GM19463 (cell line): ENCODE results near the gene SS18.

Experiments used
- ATAC-seq: cut with Tn5 transposase; IDR thresholded peaks from one replicate; pipeline ENCODE4 v1.9.1; 2021; ENCODE audit warnings: mild to moderate bottlenecking, moderate library complexity; ENCODE audit not compliant: unreplicated experiment

SS18 gene

GRCh38 chr18:26073758-26074157 lies 16.7 kb downstream of the SS18 start:
- ATAC-seq: no peak

GRCh38 chr18:26071725-26072124 lies 18.7 kb downstream of the SS18 start:
- no peak for ATAC-seq

- ATAC-seq: no peak
Observed at GRCh38 chr18:26071020-26071419, 19.4 kb downstream of the SS18 start.

- no peak for ATAC-seq
Observed at GRCh38 chr18:26059357-26059756, 31.1 kb downstream of the SS18 start.

DNA sequence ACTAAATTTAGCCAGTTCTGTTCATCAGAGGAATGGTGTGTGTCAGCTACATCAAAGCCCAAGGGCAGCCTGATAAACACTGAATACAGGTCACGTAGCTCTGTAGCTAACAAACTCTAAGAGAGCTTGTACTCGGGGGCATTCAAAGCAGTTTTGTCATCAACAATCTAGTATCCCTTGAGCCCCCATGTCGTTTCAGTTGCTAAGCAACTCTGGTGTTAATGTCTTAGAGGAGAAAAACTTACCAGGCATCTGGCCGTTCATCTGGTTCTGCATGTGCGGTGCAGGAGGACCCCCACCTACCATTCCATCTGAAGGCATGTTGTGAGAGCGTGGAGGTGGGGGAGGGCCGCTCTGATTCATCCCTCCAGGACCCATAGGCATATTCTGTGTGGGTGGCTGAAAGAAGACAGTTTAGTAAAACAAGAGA lies 33.1 kb downstream of the SS18 start:
- no peak for ATAC-seq

DNA sequence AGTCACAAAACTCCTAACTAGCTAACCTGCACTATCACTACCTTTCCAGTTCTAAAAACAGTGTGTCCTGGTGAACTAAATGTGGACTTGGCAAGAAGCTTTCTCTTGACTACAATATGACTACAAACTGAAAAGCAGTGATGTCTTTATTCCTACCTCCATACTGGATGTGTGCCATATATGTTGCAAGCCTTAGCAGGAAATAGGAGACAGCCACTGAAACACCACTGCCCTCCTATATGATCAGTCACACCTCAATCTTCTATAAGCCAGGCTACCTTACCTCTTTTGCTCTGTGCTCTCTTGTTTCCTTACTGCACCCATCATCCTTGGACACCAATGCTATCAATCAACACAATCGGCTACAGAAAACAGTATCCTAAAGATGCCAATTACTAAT lies 34.1 kb downstream of the SS18 start:
- no peak for ATAC-seq

DNA sequence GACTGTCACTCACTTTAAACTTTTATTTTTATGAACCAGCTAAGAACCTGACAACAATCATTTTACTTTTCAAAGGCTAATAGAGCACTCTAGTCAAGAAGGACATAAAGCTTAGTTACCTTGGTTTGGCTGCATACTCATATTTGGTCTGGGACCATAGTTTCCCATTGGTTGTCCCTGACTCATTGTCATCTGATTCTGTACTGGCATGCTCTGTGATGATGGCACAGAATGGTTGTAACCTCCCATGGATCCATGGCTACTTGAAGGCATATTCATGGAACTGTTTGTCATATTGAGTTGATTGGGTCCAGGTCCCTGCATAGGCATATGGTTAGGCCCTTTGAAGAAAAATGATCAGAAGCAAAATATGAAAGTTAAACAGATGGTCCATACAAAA lies 37.9 kb downstream of the SS18 start:
- no peak for ATAC-seq

GRCh38 chr18:26051843-26052242 lies 38.6 kb downstream of the SS18 start:
- no peak for ATAC-seq

DNA sequence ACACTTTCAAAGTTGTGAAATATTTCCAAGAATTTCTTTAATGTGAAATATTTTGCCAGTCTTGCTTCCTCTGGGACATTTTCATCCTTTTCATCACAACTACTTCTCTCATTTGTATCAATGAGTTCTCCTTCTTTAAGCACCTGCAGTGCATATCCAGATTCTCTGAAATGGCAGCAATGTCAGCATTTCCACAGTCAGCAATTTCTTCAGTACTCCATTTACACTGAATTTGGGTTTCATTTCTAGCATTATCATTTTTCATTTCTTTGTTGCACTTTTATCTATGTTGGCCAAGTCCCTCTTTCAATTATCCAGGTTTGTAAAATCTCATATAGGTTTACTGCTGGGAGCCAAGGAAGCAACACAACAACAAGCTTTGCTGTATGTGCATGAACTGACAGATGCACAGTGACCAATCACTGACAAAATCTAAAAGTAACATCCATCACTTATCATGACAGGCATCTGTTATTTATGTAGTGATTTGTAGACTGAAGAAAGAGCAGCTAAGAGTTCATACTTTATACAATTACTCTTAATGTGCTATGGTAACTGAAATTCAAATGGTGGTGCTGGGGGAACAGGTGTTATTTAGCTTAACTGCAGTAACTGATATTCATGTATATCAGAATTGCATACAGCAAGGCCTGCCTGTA lies 43.9 kb downstream of the SS18 start:
- ATAC-seq: no peak

- no peak for ATAC-seq
Observed at GRCh38 chr18:26044807-26045206, 45.6 kb downstream of the SS18 start.

GRCh38 chr18:26040051-26040656 lies 50.3 kb downstream of the SS18 start:
- no peak for ATAC-seq

DNA sequence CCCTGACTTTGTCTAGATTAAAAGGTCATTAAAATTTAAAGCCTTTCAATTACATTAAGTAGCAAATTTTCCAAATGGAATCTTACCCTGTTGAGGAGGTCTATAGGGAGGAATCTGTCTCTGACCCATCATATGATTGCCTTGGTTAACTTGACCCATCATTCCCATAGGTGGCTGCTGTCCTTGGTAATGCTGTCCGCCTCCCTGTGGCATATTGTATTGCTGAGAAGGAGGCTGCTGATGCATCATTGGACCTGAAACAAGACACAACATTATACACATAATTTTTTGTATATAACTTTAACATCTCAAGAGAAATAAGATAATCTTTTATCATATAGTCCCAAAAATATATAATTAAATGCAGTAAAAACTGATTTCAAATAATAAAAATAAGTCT lies 51.2 kb downstream of the SS18 start:
- no peak for ATAC-seq

DNA sequence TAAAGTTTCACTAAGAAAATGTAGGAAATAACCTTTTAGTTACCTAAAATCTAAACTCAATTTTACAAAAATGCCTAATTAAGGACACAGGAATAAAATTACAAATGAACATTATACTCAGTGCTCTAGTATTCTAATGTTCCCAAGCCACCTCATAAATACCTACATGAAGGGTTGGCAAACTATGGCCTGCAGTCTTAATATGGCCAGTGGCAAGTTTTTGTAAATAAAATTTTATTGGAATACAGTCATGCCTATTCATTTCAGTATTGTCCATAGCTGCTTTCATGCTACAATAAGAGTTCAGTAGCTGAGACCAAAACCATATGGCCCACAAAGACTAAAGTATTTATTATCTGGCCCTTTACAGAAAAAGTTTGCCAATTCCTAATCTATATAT lies 53.8 kb downstream of the SS18 start:
- no peak for ATAC-seq

GRCh38 chr18:26034850-26035497 lies 55.4 kb downstream of the SS18 start:
- no peak for ATAC-seq

GRCh38 chr18:26022585-26022984 lies 67.8 kb downstream of the SS18 start:
- no peak for ATAC-seq

DNA sequence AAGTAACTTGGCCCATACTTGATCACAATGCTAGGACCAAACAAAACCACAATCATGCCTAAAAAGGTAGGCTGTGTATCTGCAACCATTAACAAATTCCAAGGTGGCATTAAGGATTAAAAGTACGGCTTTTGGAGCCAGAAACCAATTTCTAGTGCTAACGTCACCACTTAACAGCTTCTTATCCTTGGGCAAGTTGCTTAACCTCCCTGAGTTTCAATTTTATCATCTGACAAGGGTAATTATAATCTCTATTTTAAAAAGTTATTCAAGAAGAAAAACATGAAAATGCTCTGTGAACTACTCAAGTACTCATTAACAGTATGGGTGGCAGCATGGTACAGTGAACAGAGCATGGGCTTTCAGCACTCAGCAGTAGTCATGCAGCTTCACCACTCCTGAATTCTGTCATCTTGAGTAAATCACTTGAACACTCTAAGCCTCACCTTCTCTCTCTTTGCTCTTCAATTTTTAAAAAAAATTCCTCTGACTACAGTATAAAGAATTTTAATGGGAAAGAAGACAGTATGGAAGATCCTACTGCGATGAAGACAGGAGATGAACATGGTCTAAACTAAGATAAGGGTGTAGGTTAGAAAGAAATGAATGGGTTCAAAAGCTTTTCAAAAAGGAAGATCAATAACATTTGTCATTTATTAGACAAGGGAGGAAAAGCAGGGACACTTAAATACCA lies 69.2 kb downstream of the SS18 start:
- ATAC-seq: no peak

GRCh38 chr18:26017929-26018328 lies 72.5 kb downstream of the SS18 start:
- no peak for ATAC-seq

GRCh38 chr18:26014462-26014861 lies 76.0 kb downstream of the SS18 start:
- ATAC-seq: no peak

DNA sequence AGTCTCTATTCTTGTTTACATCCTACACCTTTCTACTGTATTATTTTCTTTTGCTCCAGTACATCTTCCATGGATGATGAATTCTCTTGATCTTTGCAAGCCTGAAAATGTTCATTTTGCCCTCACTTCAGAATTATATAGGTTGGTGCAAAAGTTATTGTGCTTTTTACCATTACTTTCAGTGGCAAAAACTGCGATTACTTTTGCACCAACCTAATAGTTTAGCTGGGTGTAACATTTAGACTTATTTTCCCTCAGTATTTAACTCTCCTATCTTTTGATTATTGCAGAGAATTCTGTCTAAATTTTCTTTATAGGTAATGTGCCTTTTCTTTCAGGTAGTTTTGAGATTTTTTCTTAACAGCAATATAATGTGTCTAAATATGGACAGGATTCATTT lies 81.8 kb downstream of the SS18 start:
- no peak for ATAC-seq

GRCh38 chr18:26008096-26008495 lies 82.3 kb downstream of the SS18 start:
- no peak for ATAC-seq

- ATAC-seq: no peak
Observed at GRCh38 chr18:26005950-26006349, 84.5 kb downstream of the SS18 start.

- no peak for ATAC-seq
Observed at GRCh38 chr18:26004832-26005231, 85.6 kb downstream of the SS18 start.
